Testis (tissue), 3 donors: ENCODE data around the gene C19orf73. TPM values are rescaled to one million over a fixed set of nuclear protein-coding genes. Genes with fewer than 3 reads are reported as not detected.

Source experiments
- DNase-seq: peaks from one replicate; pipeline ENCODE4 v3.0.0-alpha.2; 2019
- H3K27ac ChIP-seq, 2 donors: fragments of 200-600 bp; sonication (generic); one replicate each; pipeline ENCODE4 v1.5.1; 2019
- H3K27me3 ChIP-seq: fragments of 200-600 bp; sonication (generic); one replicate; pipeline ENCODE4 v1.5.1; 2019
- H3K36me3 ChIP-seq: fragments of 200-600 bp; sonication (generic); one replicate; pipeline ENCODE4 v1.5.1; 2017; ENCODE audit warnings: low read depth; ENCODE audit errors: missing control alignments
- H3K4me1 ChIP-seq: fragments of 200-600 bp; sonication (generic); one replicate; pipeline ENCODE4 v1.5.1; 2019
- H3K4me3 ChIP-seq, 2 donors: fragments of 200-600 bp; sonication (generic); one replicate each; pipeline ENCODE4 v1.5.1; 2017 to 2019
- H3K9me3 ChIP-seq: fragments of 200-600 bp; sonication (generic); one replicate; pipeline ENCODE4 v1.5.1; 2017
- POLR2A ChIP-seq: fragments of 450-650 bp; IDR thresholded peaks from one replicate; pipeline ENCODE4 v1.6.1; 2017; ENCODE audit warnings: antibody characterized with exemption, mild to moderate bottlenecking, moderate library complexity
- WGBS, 2 donors: methylation state at CpG; one replicate each; pipeline ENCODE4 v1.1.5; 2018; 5-methylcytosine and 5-hydroxymethylcytosine counted together
- intact Hi-C: fragments of 100-400 bp; cut with DNase I; formaldehyde crosslinking; loops from one replicate; pipeline ENCODE4 v1.15.1; 2023; ENCODE audit warnings: low total_unique reads
- polyA plus RNA-seq: library from polyadenylated mRNA; stranded (reverse); fragments of 350-450 nt; fragmentation: Illumina TruSeq; extraction: RNeasy Lipid Tissue Mini Kit (QIAGEN cat#74804); gene quantifications from one replicate; pipeline ENCODE4 v1.2.3, GENCODE V29; 2014; ENCODE audit warnings: low read depth, low replicate concordance; ENCODE audit not compliant: insufficient read depth
- small RNA-seq, 2 donors: library from RNA; depleted of rRNA; stranded (forward); fragments of <200 nt; gene quantifications; one replicate each; pipeline ENCODE3, GENCODE V24; 2016
- total RNA-seq, 2 donors: library from RNA; depleted of rRNA; stranded (reverse); fragments of >200 nt; gene quantifications; one replicate each; pipeline ENCODE4 v1.2.3, GENCODE V29; 2016
- TF ChIP-seq, protein P1 (sequence below), 3 experiments: fragments of 450-650 bp in 2 of 3; fragments of 200-600 bp in 1 of 3; sonication (generic) in 1 of 3; IDR thresholded peaks; one replicate each; pipeline ENCODE4 v1.5.1; 2016 to 2019; ENCODE audit warnings: antibody characterized with exemption in 3 of 3, mild to moderate bottlenecking in 2 of 3, moderate library complexity in 1 of 3

The C19orf73 gene
- total and polyA plus RNA-seq, 3 donors from 2014 or later: 1.5 to 8.5 (median 4.0) TPM

DNA sequence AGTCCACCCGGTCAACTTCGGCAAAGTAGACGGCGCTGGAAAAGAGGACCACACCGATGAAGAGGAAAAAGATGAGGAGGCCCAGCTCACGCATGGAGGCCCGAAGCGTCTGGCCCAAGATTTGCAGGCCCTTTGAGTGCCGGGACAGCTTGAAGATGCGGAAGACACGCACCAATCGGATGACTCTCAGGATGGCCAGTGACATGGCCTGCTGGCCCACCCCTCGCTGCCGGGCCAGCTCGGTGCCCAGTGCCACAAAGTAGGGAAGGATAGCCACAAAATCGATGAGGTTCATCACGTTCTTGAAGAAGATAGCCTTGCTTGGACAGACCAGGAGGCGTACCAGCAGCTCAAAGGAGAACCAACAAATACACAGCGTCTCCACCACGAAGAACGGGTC, 48.5 kb downstream of the C19orf73 start:
- no peak overlapping the region for H3K4me3 ChIP-seq
- TF ChIP-seq POLR2A: no peak
- TF ChIP-seq, protein P1, sequence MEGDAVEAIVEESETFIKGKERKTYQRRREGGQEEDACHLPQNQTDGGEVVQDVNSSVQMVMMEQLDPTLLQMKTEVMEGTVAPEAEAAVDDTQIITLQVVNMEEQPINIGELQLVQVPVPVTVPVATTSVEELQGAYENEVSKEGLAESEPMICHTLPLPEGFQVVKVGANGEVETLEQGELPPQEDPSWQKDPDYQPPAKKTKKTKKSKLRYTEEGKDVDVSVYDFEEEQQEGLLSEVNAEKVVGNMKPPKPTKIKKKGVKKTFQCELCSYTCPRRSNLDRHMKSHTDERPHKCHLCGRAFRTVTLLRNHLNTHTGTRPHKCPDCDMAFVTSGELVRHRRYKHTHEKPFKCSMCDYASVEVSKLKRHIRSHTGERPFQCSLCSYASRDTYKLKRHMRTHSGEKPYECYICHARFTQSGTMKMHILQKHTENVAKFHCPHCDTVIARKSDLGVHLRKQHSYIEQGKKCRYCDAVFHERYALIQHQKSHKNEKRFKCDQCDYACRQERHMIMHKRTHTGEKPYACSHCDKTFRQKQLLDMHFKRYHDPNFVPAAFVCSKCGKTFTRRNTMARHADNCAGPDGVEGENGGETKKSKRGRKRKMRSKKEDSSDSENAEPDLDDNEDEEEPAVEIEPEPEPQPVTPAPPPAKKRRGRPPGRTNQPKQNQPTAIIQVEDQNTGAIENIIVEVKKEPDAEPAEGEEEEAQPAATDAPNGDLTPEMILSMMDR (IDR thresholded peaks at IDR 0.05): no peak
- intact Hi-C loops: loop anchor here (10.0 kb wide), 1 partner anchor 134 kb away; no protein-coding TSS in a partner anchor
- H3K36me3 ChIP-seq: no peaks in the 10 kb centered on the region
- 94 to 95% methylated on average over 20 to 21 of the region's 21 CpGs for WGBS, 2 donors
- no peaks in the 10 kb centered on the region for H3K27me3 ChIP-seq
- H3K4me1 ChIP-seq: peaks cover 1% of the 10 kb centered on the region
- H3K9me3 ChIP-seq: no peaks in the 10 kb centered on the region
- no peak for DNase-seq
- H3K27ac ChIP-seq: no peak overlapping the region

DNA sequence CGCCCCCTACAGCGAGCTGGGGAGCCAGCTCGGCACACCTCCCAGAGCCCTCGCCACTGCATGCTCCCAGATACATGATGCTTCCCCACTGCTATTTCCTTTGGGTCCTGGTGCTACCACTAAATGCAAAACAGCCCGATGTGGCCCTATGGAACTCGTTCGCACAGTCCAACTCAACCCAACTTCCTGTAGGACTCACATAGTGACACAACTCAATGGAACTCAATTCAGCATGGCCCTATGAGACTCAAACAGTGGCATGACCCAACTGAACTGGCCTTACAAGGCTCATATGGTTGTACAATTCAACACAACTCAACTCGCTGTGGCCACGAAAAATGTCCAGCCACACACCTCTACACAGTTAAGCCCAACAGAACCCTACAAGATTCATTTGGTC, 49.9 kb downstream of the C19orf73 start:
- H3K27me3 ChIP-seq: no peaks in the 10 kb centered on the region
- 92 to 95% methylated on average over 9 of the region's 9 CpGs for WGBS, 2 donors

More for the DNA sequence above, 49.9 kb downstream of the C19orf73 start:
- Histone ChIP-seq H3K9me3 (no peaks in the 10 kb centered on the region), H3K4me1 (peaks cover 13% of the 10 kb centered on the region), H3K27ac (no peak overlapping the region), H3K36me3 (no peaks in the 10 kb centered on the region), H3K4me3 (no peak overlapping the region)
- TF ChIP-seq, protein P1 (IDR thresholded peaks at IDR 0.05): no peak
- no peak for TF ChIP-seq POLR2A
- DNase-seq: no peak
- intact Hi-C loops: no loop called here

Small RNA genes lying within 50 kb of the gene (small RNA-seq; reads per million reads assigned to genes)
- 0 reads per million in 2 donors for gene RN7SL708P

Other genes with a start within 250 kb of the C19orf73 start
- gene PPP1R15A, start 246.7 kb downstream of the C19orf73 start, total RNA-seq: 10 to 100 TPM; 37.2 to 40.9 TPM
- 48.3 TPM for gene PPP1R15A, start 246.7 kb downstream of the C19orf73 start, polyA plus RNA-seq
- 10 to 100 TPM; 24.5 to 55.2 TPM for gene TULP2, start 220.4 kb downstream of the C19orf73 start, total RNA-seq
- gene TULP2, start 220.4 kb downstream of the C19orf73 start, polyA plus RNA-seq: 72.6 TPM
- 100 to 1,000 TPM; 139 to 208 TPM for gene NUCB1, start 218.8 kb downstream of the C19orf73 start, total RNA-seq
- 136 TPM for gene NUCB1, start 218.8 kb downstream of the C19orf73 start, polyA plus RNA-seq
- 1 to 10 TPM; 2.3 to 2.4 TPM for gene DHDH, start 185.4 kb downstream of the C19orf73 start, total RNA-seq
- gene DHDH, start 185.4 kb downstream of the C19orf73 start, polyA plus RNA-seq: 3.1 TPM
- gene BAX, start 164.3 kb downstream of the C19orf73 start, total RNA-seq: 10 to 100 TPM; 50.1 to 52.1 TPM
- gene BAX, start 164.3 kb downstream of the C19orf73 start, polyA plus RNA-seq: 48.7 TPM
- gene FTL, start 153.8 kb downstream of the C19orf73 start, total RNA-seq: 100 to 1,000 TPM; 746 to 935 TPM
- 1,424 TPM for gene FTL, start 153.8 kb downstream of the C19orf73 start, polyA plus RNA-seq
- 10 to 100 TPM; 21.1 to 23.6 TPM for gene GYS1, start 125.8 kb downstream of the C19orf73 start, total RNA-seq
- 13.8 TPM for gene GYS1, start 125.8 kb downstream of the C19orf73 start, polyA plus RNA-seq
- 100 to 1,000 TPM; 299 to 395 TPM for gene RUVBL2, start 125.3 kb downstream of the C19orf73 start, total RNA-seq
- gene RUVBL2, start 125.3 kb downstream of the C19orf73 start, polyA plus RNA-seq: 528 TPM
- gene LHB, start 102.1 kb downstream of the C19orf73 start, total RNA-seq: 10 to 100 TPM in 1 of 2 donors, 1 to 10 TPM in 1; 5.5 to 13.9 TPM
- gene LHB, start 102.1 kb downstream of the C19orf73 start, polyA plus RNA-seq: 4.4 TPM
- not detected for gene CGB3, start 94.8 kb downstream of the C19orf73 start, total RNA-seq
- gene CGB3, start 94.8 kb downstream of the C19orf73 start, polyA plus RNA-seq: not detected
- 1 to 10 TPM in 1 of 2 donors, under 1 TPM in 1; 0.99 to 3.6 TPM for gene CGB2, start 87.3 kb downstream of the C19orf73 start, total RNA-seq
- gene CGB2, start 87.3 kb downstream of the C19orf73 start, polyA plus RNA-seq: 2.5 TPM
- gene CGB1, start 82.2 kb downstream of the C19orf73 start, total RNA-seq: 1 to 10 TPM; 2.3 to 2.9 TPM
- not detected for gene CGB1, start 82.2 kb downstream of the C19orf73 start, polyA plus RNA-seq
- 1 to 10 TPM in 1 of 2 donors, not detected in 1; 2.4 TPM for gene CGB5, start 75.3 kb downstream of the C19orf73 start, total RNA-seq
- gene CGB5, start 75.3 kb downstream of the C19orf73 start, polyA plus RNA-seq: not detected
- gene CGB8, start 70.0 kb downstream of the C19orf73 start, total RNA-seq: under 1 TPM in 1 of 2 donors, not detected in 1; 0.43 TPM
- gene CGB8, start 70.0 kb downstream of the C19orf73 start, polyA plus RNA-seq: not detected
- 1 to 10 TPM; 3.0 to 3.8 TPM for gene CGB7, start 61.4 kb downstream of the C19orf73 start, total RNA-seq
- gene CGB7, start 61.4 kb downstream of the C19orf73 start, polyA plus RNA-seq: 1.7 TPM
- gene NTF4, start 54.3 kb downstream of the C19orf73 start, total RNA-seq: under 1 TPM; 0.31 to 0.55 TPM
- 0.49 TPM for gene NTF4, start 54.3 kb downstream of the C19orf73 start, polyA plus RNA-seq
- gene KCNA7, start 46.4 kb downstream of the C19orf73 start, total RNA-seq: under 1 TPM; 0.25 to 0.39 TPM
- gene KCNA7, start 46.4 kb downstream of the C19orf73 start, polyA plus RNA-seq: 0.16 TPM
- gene SNRNP70, start 33.7 kb downstream of the C19orf73 start, total RNA-seq: 100 to 1,000 TPM; 422 to 484 TPM
- 184 TPM for gene SNRNP70, start 33.7 kb downstream of the C19orf73 start, polyA plus RNA-seq
- gene LIN7B, start 4.8 kb downstream of the C19orf73 start, total RNA-seq: 10 to 100 TPM; 57.6 to 66.2 TPM
- gene LIN7B, start 4.8 kb downstream of the C19orf73 start, polyA plus RNA-seq: 22.4 TPM
- 10 to 100 TPM in 1 of 2 donors, 1 to 10 TPM in 1; 9.2 to 13.1 TPM for gene PPFIA3, start 401 bp upstream of the C19orf73 start, total RNA-seq
- 8.8 TPM for gene PPFIA3, start 401 bp upstream of the C19orf73 start, polyA plus RNA-seq
- gene HRC, start 36.3 kb upstream of the C19orf73 start, total RNA-seq: 1 to 10 TPM; 1.8 to 5.4 TPM
- 4.1 TPM for gene HRC, start 36.3 kb upstream of the C19orf73 start, polyA plus RNA-seq
- gene TRPM4, start 38.6 kb upstream of the C19orf73 start, total RNA-seq: 10 to 100 TPM; 30.5 to 45.7 TPM
- 16.0 TPM for gene TRPM4, start 38.6 kb upstream of the C19orf73 start, polyA plus RNA-seq
- 10 to 100 TPM; 47.0 to 51.9 TPM for gene SLC6A16, start 206.0 kb upstream of the C19orf73 start, total RNA-seq
- gene SLC6A16, start 206.0 kb upstream of the C19orf73 start, polyA plus RNA-seq: 311 TPM
- 10 to 100 TPM; 12.6 to 16.2 TPM for gene CD37, start 216.3 kb upstream of the C19orf73 start, total RNA-seq
- 23.2 TPM for gene CD37, start 216.3 kb upstream of the C19orf73 start, polyA plus RNA-seq
- gene TEAD2, start 243.3 kb upstream of the C19orf73 start, total RNA-seq: 10 to 100 TPM; 12.6 to 20.8 TPM
- 29.6 TPM for gene TEAD2, start 243.3 kb upstream of the C19orf73 start, polyA plus RNA-seq
- 100 to 1,000 TPM; 145 to 190 TPM for gene DKKL1, start 244.7 kb upstream of the C19orf73 start, total RNA-seq
- gene DKKL1, start 244.7 kb upstream of the C19orf73 start, polyA plus RNA-seq: 487 TPM